Cardiac fibroblast (primary cell): ENCODE results near the gene TPRG1.
A peak's percentile ranks its signal among the peaks of the same experiment; 100 is the strongest.

ENCODE experiments used
- DNase-seq, 2 donors: peaks; one replicate each; pipeline versions ENCODE4 v3.0.0 to v3.0.0-alpha.2; 2010; ENCODE audit warnings: low read depth in 2 of 2
- H3K4me3 ChIP-seq, 2 donors: replicated peaks in 1 of 2; 1 replicate in 1 of 2; 2 replicates in 1 of 2; pipeline ENCODE4 v1.5.1; 2011; ENCODE audit warnings: low read depth in 2 of 2, low read length in 2 of 2, mild to moderate bottlenecking in 2 of 2, moderate library complexity in 1 of 2
- TF ChIP-seq, protein P1 (sequence below): IDR thresholded peaks from one replicate; pipeline ENCODE4 v1.5.1; 2011; ENCODE audit warnings: low read depth, mild to moderate bottlenecking, low read length, inconsistent platforms

Gene TPRG1

DNA sequence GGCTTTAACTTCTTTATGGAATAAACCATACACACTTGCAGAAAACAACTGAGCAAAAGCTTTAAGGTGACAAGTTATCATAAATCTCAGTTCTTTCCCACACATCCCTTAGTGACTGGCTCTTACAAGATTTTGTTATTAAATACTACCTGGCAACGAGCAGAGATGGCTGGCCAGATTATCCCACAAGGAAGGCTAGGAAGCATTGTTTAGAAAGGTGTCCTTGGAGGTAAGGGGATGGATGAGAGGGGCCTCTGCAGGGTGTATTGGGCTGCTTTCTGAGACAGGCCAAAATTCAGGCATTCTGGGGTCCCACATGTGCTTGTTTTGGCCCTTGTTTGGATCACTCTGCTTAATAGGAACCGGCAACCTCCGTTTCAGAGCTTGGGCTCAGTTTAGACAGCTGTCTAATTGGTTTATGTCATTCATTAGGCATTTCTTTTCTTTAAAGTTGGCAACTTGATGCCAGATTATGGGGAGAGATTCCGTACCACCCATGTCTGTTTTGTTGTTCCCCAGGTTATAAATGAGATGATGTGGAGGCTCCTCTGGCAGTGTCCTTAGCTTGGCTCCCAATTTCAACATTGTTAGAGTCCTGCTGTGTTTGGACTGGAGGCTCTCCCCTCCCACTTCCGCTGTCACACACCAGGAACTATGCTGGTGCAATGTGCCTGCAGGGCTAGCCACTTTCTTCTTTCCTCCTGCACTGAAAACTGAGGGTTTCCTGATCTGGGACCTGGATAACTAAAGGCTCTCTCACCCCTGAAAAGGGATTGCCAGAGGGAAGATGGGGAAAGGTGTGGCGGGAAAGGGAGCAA is 121.1 kb downstream of the TPRG1 start:
- H3K4me3 ChIP-seq: no peak overlapping the region
- DNase-seq: no peak
- TF ChIP-seq, protein P1, sequence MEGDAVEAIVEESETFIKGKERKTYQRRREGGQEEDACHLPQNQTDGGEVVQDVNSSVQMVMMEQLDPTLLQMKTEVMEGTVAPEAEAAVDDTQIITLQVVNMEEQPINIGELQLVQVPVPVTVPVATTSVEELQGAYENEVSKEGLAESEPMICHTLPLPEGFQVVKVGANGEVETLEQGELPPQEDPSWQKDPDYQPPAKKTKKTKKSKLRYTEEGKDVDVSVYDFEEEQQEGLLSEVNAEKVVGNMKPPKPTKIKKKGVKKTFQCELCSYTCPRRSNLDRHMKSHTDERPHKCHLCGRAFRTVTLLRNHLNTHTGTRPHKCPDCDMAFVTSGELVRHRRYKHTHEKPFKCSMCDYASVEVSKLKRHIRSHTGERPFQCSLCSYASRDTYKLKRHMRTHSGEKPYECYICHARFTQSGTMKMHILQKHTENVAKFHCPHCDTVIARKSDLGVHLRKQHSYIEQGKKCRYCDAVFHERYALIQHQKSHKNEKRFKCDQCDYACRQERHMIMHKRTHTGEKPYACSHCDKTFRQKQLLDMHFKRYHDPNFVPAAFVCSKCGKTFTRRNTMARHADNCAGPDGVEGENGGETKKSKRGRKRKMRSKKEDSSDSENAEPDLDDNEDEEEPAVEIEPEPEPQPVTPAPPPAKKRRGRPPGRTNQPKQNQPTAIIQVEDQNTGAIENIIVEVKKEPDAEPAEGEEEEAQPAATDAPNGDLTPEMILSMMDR: no peak

DNA sequence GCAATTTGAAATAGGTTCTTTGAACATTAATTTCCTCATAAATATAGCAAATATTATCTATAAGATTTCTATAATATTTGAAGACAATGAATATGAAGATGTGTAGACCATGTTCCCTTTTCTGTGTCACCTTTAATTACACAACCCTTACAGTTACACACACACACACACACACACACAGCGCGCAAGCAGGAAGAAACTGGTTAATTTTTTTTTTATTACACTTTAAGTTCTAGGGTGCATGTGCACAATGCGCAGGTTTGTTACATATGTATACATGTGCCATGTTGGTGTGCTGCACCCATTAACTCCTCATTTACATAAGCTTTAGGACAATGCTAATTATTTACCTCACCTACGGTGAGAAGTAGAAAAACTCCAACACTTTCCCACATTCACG is 122.9 kb downstream of the TPRG1 start:
- TF ChIP-seq, protein P1: no peak
- H3K4me3 ChIP-seq: no peak overlapping the region
- DNase-seq: no peak

DNA sequence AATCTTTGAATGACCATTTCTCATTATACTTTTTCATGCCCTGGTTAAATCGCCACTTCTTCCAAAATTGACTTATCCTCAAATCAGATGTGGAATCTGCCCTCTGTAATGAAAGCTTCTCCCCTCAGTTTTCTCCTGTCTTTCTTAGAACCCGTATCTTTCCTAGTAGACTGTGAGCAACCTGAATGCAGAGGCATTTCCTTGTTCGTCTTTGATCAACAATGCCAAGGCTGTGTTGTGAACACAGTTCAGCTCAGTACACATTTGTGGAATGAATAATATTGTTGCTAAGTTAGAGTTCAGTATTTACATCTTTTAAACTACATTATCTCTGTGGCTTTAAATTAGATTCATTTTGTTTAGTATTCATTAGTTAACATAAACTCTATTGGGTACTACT is 123.3 kb downstream of the TPRG1 start:
- TF ChIP-seq, protein P1: no peak
- DNase-seq: no peak
- H3K4me3 ChIP-seq: no peak overlapping the region

DNA sequence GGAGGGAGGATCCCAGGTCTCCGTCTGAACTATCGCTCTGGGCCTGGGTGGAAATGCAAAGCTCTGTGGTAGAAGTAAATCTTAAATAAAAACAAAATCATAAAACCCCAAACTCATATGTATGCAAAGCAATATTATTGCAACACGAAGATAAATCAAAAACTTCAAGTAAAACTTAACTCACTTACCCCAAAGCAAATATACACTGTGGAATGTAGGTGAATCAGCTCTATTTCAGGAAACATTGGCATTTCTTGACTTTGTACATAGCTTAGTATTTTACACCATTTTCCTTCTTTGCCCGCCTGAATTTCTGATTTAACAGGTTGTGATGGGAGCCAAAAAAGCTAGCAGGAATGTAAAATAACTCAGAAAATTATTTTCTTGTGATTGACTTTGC is 126.2 kb downstream of the TPRG1 start:
- DNase-seq: no peak
- H3K4me3 ChIP-seq: no peak overlapping the region
- TF ChIP-seq, protein P1: no peak

DNA sequence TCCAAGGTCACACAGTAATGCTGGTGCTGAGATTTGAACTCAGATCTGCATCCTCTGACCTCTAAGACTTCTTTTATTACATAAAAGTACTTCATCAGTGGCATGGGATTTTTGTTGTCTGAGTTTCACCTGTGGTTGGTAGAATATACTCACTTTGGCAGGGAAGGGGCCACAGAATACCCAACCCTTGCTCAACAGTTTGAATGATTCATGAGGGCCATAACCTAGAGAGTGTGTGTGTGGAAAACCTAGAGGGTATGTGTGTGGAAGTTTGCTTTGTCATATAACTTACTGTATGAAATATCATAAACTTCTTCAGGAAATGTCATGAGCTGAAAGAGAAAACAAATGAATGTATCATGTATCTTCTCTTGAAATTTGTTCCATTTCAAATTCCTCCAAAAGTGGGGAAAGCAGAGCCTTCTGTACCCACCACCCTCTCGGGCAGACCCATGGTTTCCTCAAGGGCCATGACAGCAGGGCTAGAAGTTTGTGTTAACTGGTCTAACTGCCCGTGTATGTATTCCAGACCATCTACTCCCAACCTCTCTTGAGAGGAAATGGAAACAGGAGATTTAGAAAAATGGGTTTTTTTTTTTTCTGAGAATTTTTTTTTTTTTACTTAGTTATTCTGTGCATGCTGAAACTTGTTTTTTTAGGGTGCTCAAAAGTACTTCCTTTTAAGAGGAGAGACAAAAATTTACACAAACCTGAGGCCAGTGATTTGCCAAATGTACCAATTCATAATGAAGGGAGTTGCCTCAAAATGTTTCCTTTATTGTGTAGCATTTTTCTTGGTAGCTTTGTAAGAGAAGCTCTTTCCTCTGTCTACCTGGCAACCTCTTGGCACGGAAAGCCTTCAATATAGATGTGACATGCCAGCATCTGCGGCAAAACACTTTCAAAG is 127.0 kb downstream of the TPRG1 start:
- TF ChIP-seq, protein P1: no peak
- DNase-seq: peak in 1 of 2 donors; percentile 16
- H3K4me3 ChIP-seq: no peak overlapping the region

DNA sequence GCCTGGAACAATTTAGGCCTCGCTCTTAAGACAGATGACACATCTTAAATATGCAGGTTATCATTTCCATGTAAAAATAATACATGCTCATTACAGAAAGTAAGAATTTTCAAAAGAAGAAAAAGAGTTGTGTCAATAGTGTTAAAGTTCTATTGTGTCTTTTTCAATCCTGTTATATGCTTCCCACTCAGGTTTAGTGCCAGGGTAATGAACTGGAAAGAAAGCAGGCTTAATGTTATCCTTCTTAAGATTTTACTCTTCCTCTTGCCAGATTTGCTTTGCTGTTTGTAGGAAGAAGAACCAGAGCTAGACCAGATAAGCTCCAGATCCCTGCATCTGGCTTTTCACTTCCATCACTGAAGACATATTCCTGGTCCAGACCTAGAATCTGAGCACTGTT is 128.6 kb downstream of the TPRG1 start:
- TF ChIP-seq, protein P1: no peak
- H3K4me3 ChIP-seq: no peak overlapping the region
- no peak for DNase-seq
